Heart left ventricle (tissue), 16 donors: ENCODE data around the gene SMOC2. TPM values are rescaled to one million over a fixed set of nuclear protein-coding genes. Genes with fewer than 3 reads are reported as not detected.

Source experiments
- ATAC-seq, 4 donors: fragments of 200-7000 bp; cut with Tn5 transposase; one replicate each; pipeline ENCODE4 v1.9.1; 2020 to 2022; ENCODE audit warnings: moderate library complexity in 4 of 4, mild to moderate bottlenecking in 3 of 4, moderate number of reproducible peaks in 1 of 4
- DNase-seq, 5 donors: peaks; one replicate each; pipeline ENCODE4 v3.0.0-alpha.2; 2020
- H3K27ac ChIP-seq, 12 donors: fragments of 200-600 bp; sonication (generic) in 4 of 12; one replicate each; pipeline versions ENCODE4 v1.5.0 to v1.8.0; 2016 to 2022; ENCODE audit warnings: mild to moderate bottlenecking in 2 of 12
- H3K27me3 ChIP-seq, 9 donors: fragments of 200-600 bp; sonication (generic) in 2 of 9; one replicate each; pipeline versions ENCODE4 v1.5.1 to v1.8.0; 2016 to 2022; ENCODE audit warnings: mild to moderate bottlenecking in 3 of 9
- H3K36me3 ChIP-seq, 9 donors: fragments of 200-600 bp; sonication (generic) in 2 of 9; one replicate each; pipeline versions ENCODE4 v1.5.0 to v1.8.0; 2018 to 2022; ENCODE audit warnings: mild to moderate bottlenecking in 2 of 9
- H3K4me1 ChIP-seq, 12 donors: fragments of 200-600 bp; sonication (generic) in 4 of 12; one replicate each; pipeline versions ENCODE4 v1.5.0 to v1.8.0; 2016 to 2022; ENCODE audit warnings: mild to moderate bottlenecking in 3 of 12
- H3K4me3 ChIP-seq, 12 donors: fragments of 200-600 bp; sonication (generic) in 4 of 12; one replicate each; pipeline versions ENCODE4 v1.5.0 to v1.8.0; 2017 to 2022; ENCODE audit warnings: mild to moderate bottlenecking in 9 of 12, moderate library complexity in 4 of 12
- H3K9me3 ChIP-seq, 12 donors: fragments of 200-600 bp; sonication (generic) in 4 of 12; one replicate each; pipeline versions ENCODE4 v1.5.0 to v1.8.0; 2016 to 2022; ENCODE audit warnings: mild to moderate bottlenecking in 1 of 12
- CTCF ChIP-seq, 12 donors: fragments of 200-600 bp; sonication (generic) in 4 of 12; IDR thresholded peaks; one replicate each; pipeline versions ENCODE4 v1.5.0 to v1.8.0; 2018 to 2022; ENCODE audit warnings: antibody characterized with exemption in 12 of 12, mild to moderate bottlenecking in 5 of 12
- POLR2A ChIP-seq, 2 donors: fragments of 450-650 bp; IDR thresholded peaks; one replicate each; pipeline ENCODE4 v1.6.1; 2017; ENCODE audit warnings: antibody characterized with exemption in 2 of 2, mild to moderate bottlenecking in 2 of 2, moderate library complexity in 2 of 2
- WGBS, 4 donors: extraction: QIAGEN DNeasy Blood & Tissue Kit in 2 of 4; methylation state at CpG; one replicate each; pipeline versions ENCODE4 v1.1.5 to v1.1.7; 2013 to 2018; 5-methylcytosine and 5-hydroxymethylcytosine counted together
- intact Hi-C, 10 donors: fragments of 100-400 bp; cut with DNase I; formaldehyde crosslinking; loops; one replicate each; pipeline versions ENCODE4 v1.11.1 to v1.14.2; 2022
- polyA plus RNA-seq, 2 donors: library from polyadenylated mRNA; stranded (reverse); fragments of 200-250 nt; gene quantifications; one replicate each; pipeline ENCODE4 v1.2.3, GENCODE V29; 2013
- total RNA-seq, 9 donors: library from RNA; depleted of rRNA in 2 of 9; stranded (reverse); fragments of >200 nt in 2 of 9; fragmentation: NEBNext Ultra II Directional in 3 of 9; extraction: Animal tissue kit (Norgen Biotek cat#: 25700) in 3 of 9; gene quantifications; one replicate each; pipeline versions ENCODE4 v1.1.0 to v1.2.4, GENCODE V29; 2016 to 2023
- donor health status: ischemic (EF 13 %, LVEDD 7.1; RV severe dilation, severe dysfunction).
- donor health status: healthy with polysubstance abuse.
- donor health status: DM: no; HTN: yes; CAD: no.
- donor health status: DM: no; HTN: no; CAD: no.
- donor health status: ischemic (EF 25% LVEDD 6.9; RV normal size, moderate dysfunction).
- donor health status: ischemic (EF 25% LVEDD 5.7; RV mildly dilated, moderate dysfunction).
- donor health status: healthy.
- donor health status: DM: yes; HTN: yes; CAD: no.
- donor health status: ischemic (EF 35%, LVEDD 5.7; RV mildly dilated, moderate dysfunction).
- donor health status: nonischemic (EF 11% LVEDD 7.7; RV severe dilation, severe dysfunction).
- donor health status: DM: yes; HTN: yes; CAD: no.
- donor health status: PGD.
- donor health status: ischemic (EF 29% LVEDD 5.4; RV normal size, mild dysfunction).
- donor health status: nonischemic (EF 23%, LVEDD 6.1; RV moderate dilation, normal function).

The SMOC2 gene
- total and polyA plus RNA-seq, 11 donors, result 5.9 to 44.2 (median 15.7) TPM

- Histone ChIP-seq H3K9me3 (no peaks in the 10 kb centered on the region), H3K27me3 (no peaks in the 10 kb centered on the region), H3K27ac (peak overlapping the region in 1 of 12 donors; percentile 14), H3K36me3 (peaks cover 0 to 2% (median 0%) of the 10 kb centered on the region in 9 donors), H3K4me1 (peaks cover 0 to 11% (median 2%) of the 10 kb centered on the region in 12 donors), H3K4me3 (no peak overlapping the region)
- DNase-seq (no peak), ATAC-seq (no peak)
- intact Hi-C loops, result loop anchor here in 5 of 10 donors (5.0 to 10.0 kb wide), 3 partner anchors 264 to 269 kb away; no protein-coding TSS in a partner anchor
- TF ChIP-seq CTCF (IDR thresholded peaks at IDR 0.05), result no peak
- WGBS, 4 donors, result 72 to 82% (median 78%) methylated on average over 21 of the region's 21 CpGs
Measured at GRCh38 chr6:168618546-168619315, 177.7 kb downstream of the SMOC2 start.

- 69 to 76% (median 74%) methylated on average over 19 of the region's 19 CpGs for WGBS, 4 donors
- DNase-seq (no peak), ATAC-seq (no peak)
- H3K9me3 ChIP-seq, result no peaks in the 10 kb centered on the region
- no peaks in the 10 kb centered on the region for H3K27me3 ChIP-seq
- H3K27ac ChIP-seq, result no peak overlapping the region
- H3K4me1 ChIP-seq, result peaks cover 0 to 11% (median 2%) of the 10 kb centered on the region in 12 donors
- no peak for TF ChIP-seq CTCF (IDR thresholded peaks at IDR 0.05)
- no peak for TF ChIP-seq POLR2A (IDR thresholded peaks at IDR 0.05)
- intact Hi-C loops, result loop anchor here in 6 of 10 donors (5.0 to 10.0 kb wide), 3 partner anchors 263 to 268 kb away; no protein-coding TSS in a partner anchor
- no peak overlapping the region for H3K4me3 ChIP-seq
- peaks cover 0 to 2% (median 0%) of the 10 kb centered on the region in 9 donors for H3K36me3 ChIP-seq
Measured at GRCh38 chr6:168619560-168620314, 178.8 kb downstream of the SMOC2 start.

- 58 to 65% (median 62%) methylated on average over 6 of the region's 6 CpGs for whole genome bisulfite sequencing, 4 donors
Measured at GRCh38 chr6:168620578-168620977, 179.6 kb downstream of the SMOC2 start.

More at GRCh38 chr6:168620578-168620977, 179.6 kb downstream of the SMOC2 start:
- DNase-seq (no peak), ATAC-seq (no peak)
- Histone ChIP-seq H3K36me3 (peaks cover 0 to 2% (median 0%) of the 10 kb centered on the region in 9 donors), H3K4me3 (no peak overlapping the region), H3K9me3 (no peaks in the 10 kb centered on the region), H3K4me1 (peaks cover 0 to 11% (median 2%) of the 10 kb centered on the region in 12 donors), H3K27me3 (no peaks in the 10 kb centered on the region), H3K27ac (no peak overlapping the region)
- intact Hi-C loops, result loop anchor here in 1 of 10 donors (10.0 kb wide), 1 partner anchor 264 kb away; no protein-coding TSS in a partner anchor
- TF ChIP-seq POLR2A (IDR thresholded peaks at IDR 0.05) (no peak), CTCF (IDR thresholded peaks at IDR 0.05) (no peak)
